Measurements from ENCODE around the gene TYROBP.
"Not testable (repeated sequence)": the region's sequence is repeated elsewhere in the genome, so short reads cannot be mapped to it uniquely, and the experiment has no call there.

TYROBP gene

GRCh38 chr19:35908010-35908441 is at the start of gene TYROBP:
TSS of gene TYROBP (minus strand) at chr19:35908295. CDS start at chr19:35908228, 67 bp downstream.
- no peak for DNase-seq (ENCODE audit: low spot score)

GRCh38 chr19:35957411-35957810 is 49.3 kb upstream of the TYROBP start:
- DNase-seq (ENCODE audit: low spot score) = not testable (repeated sequence)

- no peak for DNase-seq (ENCODE audit: low spot score)
These were observed 48.0 kb upstream of the TYROBP start for GRCh38 chr19:35955881-35956634.

GRCh38 chr19:35949131-35949530 is 41.0 kb upstream of the TYROBP start:
- no peak for DNase-seq (ENCODE audit: low spot score)

GRCh38 chr19:35946203-35946602 is 38.1 kb upstream of the TYROBP start:
- DNase-seq (ENCODE audit: low spot score) = no peak

GRCh38 chr19:35945121-35945790 is 37.2 kb upstream of the TYROBP start:
- DNase-seq (ENCODE audit: low spot score) = no peak

GRCh38 chr19:35944556-35944955 is 36.5 kb upstream of the TYROBP start:
- no peak for DNase-seq (ENCODE audit: low spot score)

GRCh38 chr19:35943321-35944301 is 35.5 kb upstream of the TYROBP start:
- DNase-seq (ENCODE audit: low spot score) = no peak

GRCh38 chr19:35942235-35942634 is 34.1 kb upstream of the TYROBP start:
- DNase-seq (ENCODE audit: low spot score) = no peak

GRCh38 chr19:35940839-35941238 is 32.7 kb upstream of the TYROBP start:
- no peak for DNase-seq (ENCODE audit: low spot score)

GRCh38 chr19:35940078-35940775 is 32.1 kb upstream of the TYROBP start:
- DNase-seq (ENCODE audit: low spot score) = no peak

- no peak for DNase-seq (ENCODE audit: low spot score)
These were observed 31.4 kb upstream of the TYROBP start for GRCh38 chr19:35939307-35940077.

GRCh38 chr19:35938282-35939224 is 30.5 kb upstream of the TYROBP start:
- DNase-seq (ENCODE audit: low spot score) = no peak

GRCh38 chr19:35937345-35938281 is 29.5 kb upstream of the TYROBP start:
- no peak for DNase-seq (ENCODE audit: low spot score)

GRCh38 chr19:35936738-35937268 is 28.7 kb upstream of the TYROBP start:
- no peak for DNase-seq (ENCODE audit: low spot score)

GRCh38 chr19:35935911-35936737 is 28.0 kb upstream of the TYROBP start, which contains the start of gene LRFN3:
TSS of gene LRFN3 (plus strand) at chr19:35936374. CDS start at chr19:35939426, 3,052 bp downstream.
- DNase-seq (ENCODE audit: low spot score) = peak; percentile 95

GRCh38 chr19:35932291-35932936 is 24.3 kb upstream of the TYROBP start:
- DNase-seq (ENCODE audit: low spot score) = no peak

All from HuH-7.5 (cell line).